HG02870 (cell line): Measurements from ENCODE around the gene GORASP2.

Source experiments
- ATAC-seq: cut with Tn5 transposase; IDR thresholded peaks from one replicate; pipeline ENCODE4 v1.9.1; 2021; ENCODE audit warnings: mild to moderate bottlenecking, moderate library complexity; ENCODE audit not compliant: unreplicated experiment

The GORASP2 gene

GRCh38 chr2:170963386-170963785 lies 34.3 kb downstream of the GORASP2 start:
- no peak for ATAC-seq

GRCh38 chr2:170965446-170966225 lies 36.6 kb downstream of the GORASP2 start:
- no peak for ATAC-seq

- no peak for ATAC-seq
Measured at GRCh38 chr2:170966648-170967396, 37.8 kb downstream of the GORASP2 start.

- no peak for ATAC-seq
Measured at GRCh38 chr2:170967553-170967952, 38.5 kb downstream of the GORASP2 start.

GRCh38 chr2:170968205-170969003 lies 39.4 kb downstream of the GORASP2 start:
- ATAC-seq: no peak

- ATAC-seq: no peak
Measured at GRCh38 chr2:170969030-170969429, 40.0 kb downstream of the GORASP2 start.

- ATAC-seq: no peak
Measured at GRCh38 chr2:170969872-170970496, 40.9 kb downstream of the GORASP2 start.

- no peak for ATAC-seq
Measured at GRCh38 chr2:170971071-170971470, 42.0 kb downstream of the GORASP2 start.

GRCh38 chr2:170972296-170973224 lies 43.5 kb downstream of the GORASP2 start:
- no peak for ATAC-seq

GRCh38 chr2:170973225-170973491 lies 44.1 kb downstream of the GORASP2 start:
- ATAC-seq: no peak

- peak; percentile 84 for ATAC-seq
Measured at GRCh38 chr2:170973492-170974303, 44.6 kb downstream of the GORASP2 start.

GRCh38 chr2:170974304-170974993 lies 45.4 kb downstream of the GORASP2 start:
- no peak for ATAC-seq

- ATAC-seq: no peak
Measured at GRCh38 chr2:170975127-170975942, 46.3 kb downstream of the GORASP2 start.

GRCh38 chr2:170975943-170976270 lies 46.9 kb downstream of the GORASP2 start:
- ATAC-seq: no peak

- ATAC-seq: no peak
Measured at GRCh38 chr2:170984079-170984478, 55.0 kb downstream of the GORASP2 start.

- no peak for ATAC-seq
Measured at GRCh38 chr2:170985407-170985806, 56.4 kb downstream of the GORASP2 start.

- ATAC-seq: no peak
Measured at GRCh38 chr2:170986566-170987258, 57.7 kb downstream of the GORASP2 start.
